COR-L47 (cell line): ENCODE data around the gene OR3A3.
"Not testable (repeated sequence)": the region's sequence is repeated elsewhere in the genome, so short reads cannot be mapped to it uniquely, and the experiment has no call there.

Experiments used
- DNase-seq: peaks from one replicate; lab custom pipeline; 2025; lab: John Stamatoyannopoulos, UW

OR3A3 gene

DNA sequence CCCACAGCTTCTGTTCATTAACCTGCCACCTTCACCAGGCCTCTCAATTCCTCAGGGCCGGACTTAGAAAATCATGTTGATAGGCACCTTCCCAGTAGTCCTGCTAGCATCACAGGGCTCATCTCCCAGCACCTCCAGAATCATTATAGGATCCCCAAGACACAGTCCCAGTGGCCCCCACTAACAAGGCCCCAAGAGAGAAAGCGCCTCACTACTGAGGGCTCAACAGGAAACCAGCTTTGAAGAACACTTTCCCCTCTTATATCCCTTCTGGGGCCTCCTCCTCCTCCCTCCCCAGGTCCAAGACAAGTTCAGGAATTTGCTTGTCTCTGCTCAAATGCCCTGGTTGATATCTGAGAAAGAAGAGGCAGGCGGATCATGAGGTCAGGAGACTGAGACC, at the start of gene OR3A3:
Gene OR3A3, plus strand, starts transcription at position 301 of the 400 bp plus-strand sequence.
- DNase-seq = no peak

DNA sequence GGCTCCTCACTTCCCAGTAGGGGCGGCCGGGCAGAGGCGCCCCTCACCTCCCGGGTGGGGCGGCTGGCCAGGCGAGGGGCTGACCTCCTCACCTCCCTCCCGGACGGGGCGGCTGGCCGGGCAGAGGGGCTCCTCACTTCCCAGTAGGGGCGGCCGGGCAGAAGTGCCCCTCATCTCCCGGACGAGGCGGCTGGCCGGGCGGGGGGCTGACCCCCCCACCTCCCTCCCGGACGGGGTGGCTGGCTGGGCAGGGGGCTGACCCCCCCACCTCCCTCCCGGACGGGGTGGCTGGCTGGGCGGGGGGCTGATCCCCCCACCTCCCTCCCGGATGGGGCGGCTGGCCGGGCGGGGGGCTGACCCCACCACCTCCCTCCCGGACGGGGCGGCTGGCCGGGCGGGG, 40.0 kb upstream of the OR3A3 start:
- DNase-seq = not testable (repeated sequence)

DNA sequence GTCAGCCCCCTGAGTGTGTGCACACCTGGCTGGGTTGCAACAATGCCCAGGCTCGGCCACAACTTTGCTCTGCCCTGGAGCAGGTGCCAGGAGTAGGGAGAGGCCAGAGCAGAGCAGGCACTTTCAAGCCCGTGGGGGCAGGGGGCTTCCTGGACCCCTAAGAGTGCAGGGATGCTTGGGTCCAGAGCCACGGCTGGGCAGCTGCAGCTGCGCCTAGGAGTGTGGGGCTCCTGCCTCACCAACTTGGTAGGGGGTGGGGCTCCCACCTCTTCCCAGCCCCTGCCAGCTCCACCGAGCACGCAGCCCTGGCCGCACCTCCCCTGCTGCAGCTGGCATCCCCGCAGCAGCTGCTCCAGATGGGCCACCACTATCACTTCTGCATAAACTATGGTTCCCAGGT, 32.8 kb upstream of the OR3A3 start:
- no peak for DNase-seq

DNA sequence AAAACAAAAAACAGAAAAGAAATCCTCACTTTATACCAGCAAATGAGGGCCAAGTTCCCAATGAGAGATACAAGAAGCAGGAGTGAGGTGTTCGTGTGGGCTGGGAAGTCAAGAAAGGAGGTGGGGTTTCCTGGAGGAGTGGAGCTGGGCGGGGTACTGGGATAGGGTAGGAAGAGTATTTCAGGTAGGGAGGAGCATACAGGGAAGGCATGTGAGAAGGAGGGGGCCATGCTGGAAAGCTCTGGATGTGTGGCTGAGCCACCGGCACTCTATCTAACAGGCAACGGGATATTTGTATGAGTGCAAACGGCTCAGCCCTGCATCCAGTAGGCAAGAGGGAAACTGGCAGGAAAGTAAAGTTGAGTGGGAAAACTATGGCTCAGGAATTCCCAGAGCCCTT, 29.2 kb upstream of the OR3A3 start:
- DNase-seq = no peak

DNA sequence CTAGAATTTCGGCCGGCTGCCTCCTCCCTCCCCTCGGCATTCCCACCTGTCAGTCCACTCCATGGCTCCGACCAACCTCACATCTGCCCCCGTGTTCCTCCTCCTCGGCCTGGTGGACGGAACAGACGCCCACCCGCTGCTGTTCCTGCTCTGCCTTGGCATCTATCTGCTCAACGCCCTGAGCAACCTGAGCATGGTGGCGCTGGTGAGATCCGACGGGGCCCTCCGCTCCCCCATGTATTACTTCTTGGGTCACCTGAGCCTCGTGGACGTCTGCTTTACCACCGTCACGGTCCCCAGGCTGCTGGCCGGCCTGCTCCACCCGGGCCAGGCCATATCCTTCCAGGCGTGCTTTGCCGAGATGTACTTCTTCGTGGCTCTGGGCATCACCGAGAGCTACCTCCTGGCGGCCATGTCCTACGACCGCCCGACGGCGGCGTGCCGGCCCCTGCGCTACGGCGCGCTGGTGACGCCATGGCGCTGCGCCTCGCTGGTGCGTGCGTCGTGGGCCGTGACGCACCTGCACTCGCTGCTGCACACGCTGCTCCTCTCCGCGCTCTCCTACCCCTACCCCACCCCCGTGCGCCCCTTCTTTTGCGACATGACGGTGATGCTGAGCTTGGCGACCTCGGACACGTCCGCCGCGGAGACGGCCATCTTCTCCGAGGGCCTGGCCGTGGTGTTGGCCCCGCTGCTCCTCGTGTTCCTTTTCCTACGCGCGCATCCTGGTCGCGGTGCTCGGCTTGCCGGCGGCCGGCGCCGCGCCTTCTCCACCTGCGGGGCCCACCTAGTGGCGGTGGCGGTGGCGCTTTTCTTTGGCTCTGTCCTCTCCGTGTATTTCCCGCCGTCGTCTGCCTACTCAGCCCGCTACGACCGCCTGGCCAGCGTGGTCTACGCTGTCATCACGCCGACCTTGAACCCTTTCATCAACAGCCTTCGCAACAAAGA, 25.0 kb upstream of the OR3A3 start, which contains the start of gene OR3A2:
Gene OR3A2, minus strand, starts transcription at position 440 of the 948 bp plus-strand sequence.
- no peak for DNase-seq

DNA sequence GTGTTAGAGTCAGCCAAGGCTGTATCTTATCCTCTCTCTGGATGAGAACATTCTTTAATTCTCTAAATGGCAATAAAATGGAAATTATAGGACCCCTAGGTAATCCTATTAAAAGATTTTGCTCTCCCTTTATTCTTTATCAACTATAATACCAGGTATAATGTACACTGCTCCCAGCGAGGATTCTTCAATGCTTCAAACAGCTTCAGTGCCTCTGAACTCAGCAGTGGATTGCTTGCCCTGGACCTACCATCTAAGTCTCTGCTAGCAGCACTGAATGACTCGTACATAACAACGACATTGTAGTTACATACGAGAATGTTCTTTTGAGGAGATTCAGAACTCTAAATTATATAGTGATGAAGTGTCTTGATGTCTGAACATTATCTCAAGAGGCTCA, 21.4 kb upstream of the OR3A3 start:
- DNase-seq = no peak

DNA sequence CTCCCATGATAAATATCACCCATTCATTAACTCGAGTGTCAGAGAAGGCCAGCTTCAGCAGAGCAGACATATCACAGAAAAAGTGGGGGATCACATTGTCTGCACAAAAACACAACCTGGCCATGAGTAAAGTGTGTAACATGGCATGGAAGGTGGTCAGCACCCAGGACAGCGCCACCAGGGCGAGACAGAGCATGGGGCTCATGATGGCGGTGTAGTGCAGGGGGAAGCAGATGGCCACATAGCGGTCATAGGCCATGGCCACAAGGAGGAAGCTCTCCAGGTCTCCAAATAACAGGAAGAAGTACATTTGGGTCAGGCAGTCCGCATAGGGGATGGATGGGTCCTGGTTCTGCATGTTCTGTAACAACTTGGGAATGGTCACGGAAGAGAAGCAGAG, 13.4 kb upstream of the OR3A3 start:
- DNase-seq = not testable (repeated sequence)

DNA sequence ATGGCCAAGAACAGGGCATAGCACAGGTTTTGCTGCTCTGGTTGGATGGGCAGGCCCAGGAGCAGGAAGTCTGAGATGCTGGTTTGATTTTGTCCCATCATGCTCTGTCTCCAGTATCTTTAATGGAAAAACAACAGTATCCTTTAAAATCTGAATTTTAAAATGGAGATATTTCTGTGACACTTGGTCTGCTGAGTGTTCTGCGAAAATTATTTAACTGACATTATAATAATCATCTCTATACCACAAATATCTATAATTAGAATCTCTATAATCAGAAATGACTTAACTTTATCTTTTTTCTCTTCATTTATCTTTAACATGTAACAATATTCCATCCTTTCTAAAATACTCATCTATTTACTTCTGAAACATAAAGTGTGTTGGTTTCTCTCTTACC, 12.9 kb upstream of the OR3A3 start, which contains the start of gene OR1E1:
Gene OR1E1, minus strand, starts transcription at position 101 of the 400 bp plus-strand sequence. Its CDS starts 0 bp downstream, at position 101.
- DNase-seq = no peak

DNA sequence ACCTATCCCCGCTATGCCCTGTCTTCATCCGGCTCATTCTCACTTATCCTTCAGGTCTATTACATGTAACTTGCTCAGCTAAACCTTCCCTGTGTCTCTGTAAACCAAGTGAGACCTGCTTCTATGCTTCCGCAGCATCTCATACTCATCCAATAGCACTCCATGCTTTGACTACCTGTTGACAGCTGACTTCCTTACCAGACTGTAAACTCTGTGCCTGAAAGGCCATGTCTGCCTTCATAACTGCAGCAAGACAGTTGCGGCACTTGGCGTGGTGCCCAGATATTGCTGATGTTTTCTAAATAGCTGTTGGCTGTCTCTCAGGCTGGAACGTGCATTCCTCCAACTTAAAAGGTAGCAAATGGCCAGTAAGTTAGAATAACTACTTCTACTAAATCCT, 11.1 kb upstream of the OR3A3 start:
- DNase-seq = no peak

DNA sequence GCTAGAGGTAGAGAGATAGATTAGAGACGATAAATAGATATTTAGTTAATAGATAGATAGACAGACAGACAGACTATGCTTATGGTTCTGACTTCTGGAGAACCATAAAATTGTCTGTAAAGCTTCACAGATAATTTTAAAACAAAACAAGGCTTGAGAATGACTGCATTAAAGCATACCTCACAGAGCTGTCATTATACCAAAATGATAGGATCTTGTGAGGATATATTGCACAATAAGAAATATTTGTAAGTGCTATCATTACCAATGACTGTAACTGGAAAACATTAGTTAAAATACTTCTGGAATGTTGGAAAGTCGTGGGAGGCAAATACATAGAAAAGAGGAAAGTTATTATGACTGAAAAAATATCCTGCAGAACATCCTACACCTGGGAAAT, 9.4 kb upstream of the OR3A3 start:
- DNase-seq = no peak

DNA sequence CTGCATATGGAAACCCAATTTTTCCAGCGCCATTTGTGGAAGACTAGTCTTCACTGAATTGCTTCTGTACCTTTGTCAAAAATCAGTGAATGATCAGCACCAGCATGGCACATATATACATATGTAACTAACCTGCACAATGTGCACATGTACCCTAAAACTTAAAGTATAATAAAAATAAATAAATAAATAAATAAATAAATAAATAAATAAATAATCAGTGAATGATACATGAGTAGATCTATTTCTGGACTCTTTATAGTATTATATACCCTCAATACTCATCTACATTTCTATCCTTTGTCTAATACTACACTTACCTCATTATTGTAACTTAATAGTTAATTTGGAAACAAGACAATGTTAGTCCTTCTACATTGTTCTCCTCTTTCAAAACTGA, 7.3 kb upstream of the OR3A3 start:
- DNase-seq = not testable (repeated sequence)

DNA sequence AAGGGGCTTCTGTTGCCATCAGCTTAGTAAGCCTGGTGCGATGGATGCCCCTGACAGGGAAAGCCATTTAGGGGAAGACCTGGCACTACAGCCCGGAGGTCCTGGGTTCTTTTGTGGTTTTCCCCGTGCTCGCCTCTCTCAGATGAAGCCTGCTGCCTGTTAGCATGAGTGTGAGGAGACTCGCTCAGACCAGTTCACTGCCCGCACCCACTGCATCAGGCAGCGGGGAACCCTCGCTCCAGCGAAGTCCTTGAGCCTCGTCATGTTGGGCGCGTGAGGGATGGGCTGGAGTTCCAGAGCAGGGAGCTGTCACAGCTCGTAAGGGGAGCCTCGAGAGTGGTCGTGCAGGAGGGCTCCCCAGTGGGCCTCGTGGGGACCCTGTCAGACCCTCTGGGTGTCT, 1.0 kb downstream of the OR3A3 start:
- DNase-seq = not testable (repeated sequence)

DNA sequence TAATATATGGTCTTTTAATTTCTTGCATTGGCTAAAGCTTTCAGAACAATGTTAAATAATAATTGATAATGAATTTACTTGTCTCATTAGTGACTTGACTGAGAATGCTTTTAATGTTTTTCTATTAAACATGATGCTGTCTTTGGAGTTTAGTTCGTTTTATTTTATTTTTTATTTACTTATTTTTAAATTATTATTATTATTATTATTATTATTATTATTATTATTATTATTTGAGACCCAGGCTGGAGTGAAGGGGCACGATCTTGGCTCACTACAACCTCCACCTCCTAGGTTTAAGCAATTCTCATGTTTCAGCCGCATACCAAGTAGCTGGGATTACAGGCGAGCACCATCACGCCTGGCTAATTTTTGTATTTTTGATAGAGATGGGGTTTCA, 4.4 kb downstream of the OR3A3 start:
- DNase-seq = no peak

DNA sequence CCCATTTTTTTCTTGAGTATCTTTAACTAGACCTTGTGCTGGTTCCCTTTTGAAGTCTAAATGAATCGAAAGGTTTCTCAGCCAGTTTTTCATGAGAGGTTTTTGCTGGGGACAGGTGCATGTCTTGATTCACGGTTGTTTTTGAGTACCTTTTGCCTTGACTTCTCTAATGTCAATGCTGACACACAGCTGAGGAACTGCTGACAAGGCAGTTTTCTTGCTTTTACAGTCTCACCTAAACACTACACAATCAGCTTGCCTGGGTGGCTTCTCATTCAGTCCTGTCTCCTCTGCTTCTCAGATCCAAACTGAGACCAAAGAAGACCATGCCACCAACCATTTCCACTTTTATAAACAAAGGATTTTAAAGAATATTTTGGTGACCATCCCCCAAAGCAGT, 7.1 kb downstream of the OR3A3 start:
- no peak for DNase-seq

DNA sequence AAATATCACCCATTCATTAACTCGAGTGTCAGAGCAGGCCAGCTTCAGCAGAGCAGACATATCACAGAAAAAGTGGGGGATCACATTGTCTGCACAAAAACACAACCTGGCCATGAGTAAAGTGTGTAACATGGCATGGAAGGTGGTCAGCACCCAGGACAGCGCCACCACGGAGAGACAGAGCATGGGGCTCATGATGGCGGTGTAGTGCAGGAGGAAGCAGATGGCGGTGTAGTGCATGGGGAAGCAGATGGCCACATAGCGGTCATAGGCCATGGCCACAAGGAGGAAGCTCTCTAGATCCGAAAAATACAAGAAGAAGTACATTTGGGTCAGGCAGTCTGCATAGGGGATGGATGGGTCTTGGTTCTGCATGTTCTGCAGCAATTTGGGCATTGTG, 22.0 kb downstream of the OR3A3 start:
- not testable (repeated sequence) for DNase-seq

DNA sequence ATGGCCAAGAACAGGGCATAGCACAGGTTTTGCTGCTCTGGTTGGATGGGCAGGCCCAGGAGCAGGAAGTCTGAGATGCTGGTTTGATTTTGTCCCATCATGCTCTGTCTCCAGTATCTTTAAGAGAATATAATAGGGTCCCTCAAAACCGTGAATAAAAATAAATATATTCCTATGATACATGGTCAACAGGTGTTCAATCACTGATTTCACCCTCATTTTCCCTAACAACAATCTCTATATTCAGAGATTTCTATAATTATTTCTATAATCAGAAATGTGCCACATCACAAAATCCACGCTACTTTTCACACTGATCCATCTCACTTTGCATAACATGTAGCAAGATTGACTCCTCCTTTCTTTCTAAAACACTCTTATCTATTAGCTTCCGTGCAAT, 22.6 kb downstream of the OR3A3 start, which contains the start of gene OR1E2:
Gene OR1E2, minus strand, starts transcription at position 101 of the 400 bp plus-strand sequence. Its CDS starts 0 bp downstream, at position 101.
- no peak for DNase-seq

DNA sequence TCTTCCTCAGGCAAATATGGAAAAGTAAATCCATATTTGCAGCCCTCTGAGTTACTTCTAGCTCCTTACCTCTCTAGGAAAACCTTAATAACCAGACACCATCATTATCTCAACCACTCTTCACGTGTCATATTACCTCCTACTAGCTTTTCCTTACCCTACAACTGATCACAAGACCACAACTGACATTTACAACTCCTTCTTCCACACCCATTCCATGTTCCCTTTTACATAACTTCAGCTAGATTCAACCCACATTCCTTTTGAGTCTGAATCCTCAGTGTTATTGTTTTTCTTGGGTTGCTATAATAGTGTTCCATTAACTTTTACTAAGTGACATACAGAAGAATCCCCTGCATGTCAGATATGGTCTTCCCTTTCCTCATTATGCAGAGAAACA, 27.2 kb downstream of the OR3A3 start:
- no peak for DNase-seq

DNA sequence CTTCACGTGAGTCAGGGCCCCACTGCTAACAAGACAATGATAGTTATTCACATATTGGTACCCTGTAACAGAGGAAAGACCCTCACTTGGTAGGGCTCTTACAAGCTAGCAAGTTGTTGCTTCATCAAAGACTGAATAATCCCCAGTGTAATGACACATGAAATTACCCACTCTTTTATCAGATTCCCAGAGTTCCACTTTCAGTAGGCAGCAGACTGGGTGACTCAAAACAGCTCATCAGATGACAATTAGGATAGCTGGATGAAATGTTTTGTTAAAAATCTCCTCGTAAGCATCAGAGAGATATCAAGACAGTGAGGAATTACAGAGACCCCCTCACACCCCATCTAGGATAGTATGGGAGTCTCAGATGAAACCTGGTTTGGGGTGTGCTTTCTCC, 29.3 kb downstream of the OR3A3 start:
- no peak for DNase-seq

DNA sequence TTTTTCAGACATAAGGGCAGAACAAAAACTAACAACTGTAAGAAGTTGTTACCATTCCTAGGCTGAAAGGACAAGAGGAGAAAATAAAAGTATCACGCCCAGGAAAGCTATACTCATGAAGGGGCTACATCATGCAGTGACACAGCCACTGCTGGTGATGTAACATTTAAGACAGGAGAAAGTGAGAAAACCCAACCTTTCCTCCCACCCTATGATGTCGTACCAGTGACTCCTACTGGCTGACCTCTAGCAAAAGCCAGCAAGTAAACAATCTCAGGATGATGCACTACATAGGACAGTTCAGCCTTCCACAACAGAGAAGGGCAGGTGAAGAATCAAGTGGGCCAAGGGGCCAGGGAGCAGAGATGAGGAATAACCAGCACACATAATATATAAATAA, 36.5 kb downstream of the OR3A3 start:
- no peak for DNase-seq

DNA sequence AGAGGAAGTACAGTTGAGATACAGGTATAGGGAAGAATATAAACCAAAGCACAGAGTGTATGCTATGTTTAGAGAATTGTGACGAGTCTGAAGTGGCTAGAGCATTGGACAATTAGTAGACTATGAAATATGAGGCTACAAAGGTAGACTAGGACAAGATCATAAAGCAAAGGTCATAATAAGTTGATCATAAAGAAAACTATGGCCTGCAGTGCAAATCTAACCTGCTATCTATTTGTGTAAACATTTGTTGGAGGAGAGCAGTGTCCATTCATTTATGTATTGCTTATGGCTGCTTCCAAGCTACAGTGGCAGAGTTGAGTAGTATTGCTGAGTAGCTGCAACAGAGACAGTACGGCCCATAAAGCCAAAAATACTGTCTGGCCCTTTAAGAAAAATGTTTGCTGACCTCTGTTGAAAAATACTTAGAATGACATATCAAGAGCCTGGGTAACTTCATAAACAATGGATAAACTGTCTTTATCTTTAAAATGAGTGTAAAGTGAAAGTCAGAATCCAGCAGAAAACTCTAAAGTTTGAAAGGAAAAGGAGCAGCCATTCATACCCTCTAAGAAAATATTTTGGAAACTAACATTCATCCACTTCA, 37.0 kb downstream of the OR3A3 start:
- no peak for DNase-seq

DNA sequence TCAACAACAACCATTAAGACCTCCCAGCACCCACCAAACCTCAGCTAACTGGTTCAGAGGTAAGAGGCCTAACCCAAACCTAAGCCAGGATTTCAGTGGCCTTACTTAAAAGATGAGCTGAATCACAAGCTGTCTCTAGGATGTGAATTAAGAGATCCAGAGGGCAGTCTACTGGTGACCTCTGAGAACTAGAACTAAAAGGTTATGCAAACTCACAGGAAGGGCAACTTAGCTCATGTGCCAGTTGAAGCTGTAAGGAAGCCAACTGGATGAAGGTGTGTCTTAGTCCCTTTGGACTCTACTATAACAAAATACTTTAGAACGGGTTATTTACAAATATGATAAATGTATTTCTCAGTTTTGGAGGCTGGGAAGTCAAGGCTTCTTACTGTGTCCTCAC, 55.2 kb downstream of the OR3A3 start:
- not testable (repeated sequence) for DNase-seq

DNA sequence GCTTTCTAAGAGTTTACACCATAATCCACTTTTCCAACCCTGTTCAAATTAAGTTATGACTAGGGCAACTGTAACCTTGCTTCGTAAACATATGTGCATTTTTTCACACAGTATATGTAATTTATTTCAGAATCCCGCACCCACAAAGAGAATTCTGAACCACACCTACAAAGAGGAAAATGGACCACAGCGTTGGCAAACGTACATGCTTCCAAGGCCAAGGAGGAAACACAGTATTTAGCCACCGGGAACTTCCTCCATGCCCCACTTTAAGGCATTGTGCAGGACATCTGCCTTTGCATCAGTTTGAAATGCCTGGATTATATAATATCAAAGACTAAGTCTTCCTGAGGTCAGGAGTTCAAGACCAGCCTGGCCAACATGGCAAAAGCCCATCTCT, 58.4 kb downstream of the OR3A3 start:
- DNase-seq = no peak

DNA sequence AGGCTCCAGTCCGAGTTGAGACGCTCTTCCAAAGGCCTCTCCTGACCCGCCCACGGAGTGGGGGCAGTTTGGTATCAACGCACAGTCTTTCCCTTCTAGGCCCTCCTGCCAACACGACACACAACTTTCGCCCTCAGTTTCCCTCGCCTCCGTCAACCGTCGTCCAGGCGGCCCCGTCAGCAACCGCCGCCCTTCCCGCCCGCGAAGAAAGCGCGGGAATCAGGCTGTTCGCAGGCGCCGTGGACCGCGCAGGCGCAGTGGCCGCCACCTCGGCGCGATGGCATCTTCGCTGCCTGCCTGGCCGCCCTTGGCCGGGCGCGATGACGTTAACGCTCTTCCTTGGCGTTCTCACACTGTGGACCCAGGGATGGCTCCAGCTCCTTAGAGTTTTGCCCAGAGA, 60.4 kb downstream of the OR3A3 start, which contains the start of gene SPATA22:
Gene SPATA22, minus strand, starts transcription at position 221 of the 400 bp plus-strand sequence. CDS start 2,494 bp downstream, outside the sequence.
- no peak for DNase-seq
